IMR-90 (cell line): Measurements from ENCODE around the gene ORC2. TPM values are rescaled to one million over a fixed set of nuclear protein-coding genes. Genes with fewer than 3 reads are reported as not detected.

Source experiments
- ATAC-seq: fragments of 200-7000 bp; cut with Tn5 transposase; 2 replicates; pipeline ENCODE4 v1.9.1; 2020; ENCODE audit warnings: low read depth, mild to moderate bottlenecking, moderate library complexity
- BruUV-seq: library from RNA; stranded (reverse); fragments of 400-500 nt; replicated peaks from 2 replicates; lab custom pipeline; 2021; lab: Mats Ljungman, UMichigan
- CTCF ChIA-PET: fragments of 300-600 bp; formaldehyde crosslinking; extraction: SDS; loops from one replicate; lab custom pipeline; 2021; ENCODE audit warnings: antibody characterized with exemption; lab: Yijun Ruan, JAX
- POLR2A ChIA-PET: fragments of 300-600 bp; sonication (Branson Sonifier 250); formaldehyde crosslinking; loops from one replicate; lab custom pipeline; 2022; ENCODE audit warnings: antibody characterized with exemption; ENCODE audit not compliant: unreplicated experiment; lab: Charles Lee
- DNase-seq: peaks from one replicate; pipeline ENCODE4 v3.0.0; 2013
- H2AFZ ChIP-seq: replicated peaks from 2 replicates; pipeline ENCODE3; 2013; ENCODE audit warnings: low read length, mild to moderate bottlenecking; ENCODE audit not compliant: poor library complexity
- H2AK5ac ChIP-seq: 2 replicates; pipeline ENCODE4 v1.6.1; 2013; ENCODE audit warnings: low read depth, low read length, inconsistent platforms
- H2AK9ac ChIP-seq: replicated peaks from 2 replicates; pipeline ENCODE3; 2013; ENCODE audit warnings: mild to moderate bottlenecking, low read depth, low read length, moderate library complexity; ENCODE audit not compliant: poor library complexity
- H2BK120ac ChIP-seq: 2 replicates; pipeline ENCODE4 v1.6.1; 2013; ENCODE audit warnings: low read depth, low read length, inconsistent platforms
- H2BK15ac ChIP-seq: 3 replicates; pipeline ENCODE4 v1.6.1; 2013; ENCODE audit warnings: low read depth, low read length, inconsistent platforms
- H2BK20ac ChIP-seq: 2 replicates; pipeline ENCODE4 v1.6.1; 2013; ENCODE audit warnings: low read depth, mild to moderate bottlenecking, inconsistent platforms, low read length, moderate library complexity
- H2BK5ac ChIP-seq: 2 replicates; pipeline ENCODE4 v1.6.1; 2013; ENCODE audit warnings: mild to moderate bottlenecking, low read depth, low read length, inconsistent platforms; ENCODE audit not compliant: poor library complexity, severe bottlenecking
- H3K14ac ChIP-seq: replicated peaks from 2 replicates; pipeline ENCODE4 v1.6.1; 2013; ENCODE audit warnings: low read depth, low read length, inconsistent platforms
- H3K18ac ChIP-seq: 2 replicates; pipeline ENCODE4 v1.6.1; 2013; ENCODE audit warnings: low read depth, low read length, control low read depth
- H3K23ac ChIP-seq: 2 replicates; pipeline ENCODE4 v1.6.1; 2013; ENCODE audit warnings: low read depth, low read length, inconsistent platforms
- H3K27ac ChIP-seq: 2 replicates; pipeline ENCODE4 v1.5.1; 2013; ENCODE audit warnings: mild to moderate bottlenecking, control low read depth, low read length; ENCODE audit not compliant: insufficient read depth
- H3K27me3 ChIP-seq: 2 replicates; pipeline ENCODE4 v1.6.1; 2013; ENCODE audit warnings: low read length; ENCODE audit not compliant: control insufficient read depth, insufficient read depth
- H3K36me3 ChIP-seq: 2 replicates; pipeline ENCODE4 v1.6.1; 2013; ENCODE audit warnings: low read length, mixed read lengths; ENCODE audit not compliant: control insufficient read depth, insufficient read depth
- H3K4ac ChIP-seq: 2 replicates; pipeline ENCODE4 v1.6.1; 2013; ENCODE audit warnings: low read depth, low read length, inconsistent platforms
- H3K4me1 ChIP-seq: 2 replicates; pipeline ENCODE4 v1.6.1; 2013; ENCODE audit warnings: low read length, mixed read lengths; ENCODE audit not compliant: control insufficient read depth, insufficient read depth
- H3K4me2 ChIP-seq: 2 replicates; pipeline ENCODE4 v1.6.1; 2013; ENCODE audit warnings: low read depth, mild to moderate bottlenecking, control low read depth, low read length, moderate library complexity
- H3K4me3 ChIP-seq: 2 replicates; pipeline ENCODE4 v1.5.1; 2013; ENCODE audit warnings: low read depth, mild to moderate bottlenecking, control low read depth, low read length, moderate library complexity; ENCODE audit not compliant: insufficient read depth
- H3K56ac ChIP-seq: 2 replicates; pipeline ENCODE4 v1.6.1; 2013; ENCODE audit warnings: low read length, inconsistent platforms; ENCODE audit not compliant: insufficient read depth; ENCODE audit errors: extremely low read depth
- H3K79me1 ChIP-seq, 2 experiments: 2 replicates each; pipeline ENCODE4 v1.6.1; 2013; ENCODE audit warnings: low read length in 2 of 2, inconsistent platforms in 1 of 2, low read depth in 1 of 2
- H3K9ac ChIP-seq: 2 replicates; pipeline ENCODE4 v1.6.1; 2013; ENCODE audit warnings: low read depth, low read length, control low read depth
- H3K9me1 ChIP-seq: 2 replicates; pipeline ENCODE4 v1.6.1; 2013; ENCODE audit warnings: low read length, inconsistent platforms; ENCODE audit not compliant: insufficient read depth
- H3K9me3 ChIP-seq: 2 replicates; pipeline ENCODE4 v1.6.1; 2013; ENCODE audit warnings: low read length; ENCODE audit not compliant: control insufficient read depth, insufficient read depth
- H4K20me1 ChIP-seq: 2 replicates; pipeline ENCODE4 v1.6.1; 2013; ENCODE audit warnings: low read length, inconsistent platforms; ENCODE audit not compliant: insufficient read depth
- H4K5ac ChIP-seq: 2 replicates; pipeline ENCODE4 v1.6.1; 2013; ENCODE audit warnings: mild to moderate bottlenecking, low read depth, low read length, control low read depth
- H4K8ac ChIP-seq, 2 experiments: 2 replicates each; pipeline ENCODE4 v1.6.1; 2013; ENCODE audit warnings: low read depth in 2 of 2, low read length in 2 of 2, control low read depth in 1 of 2, inconsistent platforms in 1 of 2
- H4K91ac ChIP-seq: 2 replicates; pipeline ENCODE4 v1.6.1; 2013; ENCODE audit warnings: low read depth, low read length, inconsistent platforms; ENCODE audit not compliant: insufficient read depth
- BHLHE40 ChIP-seq: fragments of 150-350 bp; IDR thresholded peaks from 2 replicates; pipeline ENCODE4 v1.6.1; 2016; ENCODE audit warnings: mild to moderate bottlenecking, low read depth, low read length
- CHD1 ChIP-seq: IDR thresholded peaks from 2 replicates; pipeline ENCODE4 v1.6.1; 2012; ENCODE audit warnings: low read depth, low read length, improper control_type of control experiment
- CTCF ChIP-seq: conservative IDR thresholded peaks from 2 replicates; pipeline ENCODE4 v1.5.1; 2012; ENCODE audit warnings: mild to moderate bottlenecking, low read depth, low read length, improper control_type of control experiment
- MAFK ChIP-seq: IDR thresholded peaks from 2 replicates; pipeline ENCODE4 v1.6.1; 2012; ENCODE audit warnings: low read depth, low read length, improper control_type of control experiment
- MAZ ChIP-seq: IDR thresholded peaks from 2 replicates; pipeline ENCODE4 v1.6.1; 2012; ENCODE audit warnings: low read depth, mild to moderate bottlenecking, low read length, improper control_type of control experiment, moderate library complexity, borderline replicate concordance
- NFE2L2 ChIP-seq: fragments of 150-350 bp; IDR thresholded peaks from 2 replicates; pipeline ENCODE4 v1.6.1; 2016; ENCODE audit warnings: low read depth, mild to moderate bottlenecking, low read length
- POLR2A ChIP-seq: IDR thresholded peaks from 2 replicates; pipeline ENCODE4 v1.6.1; 2012; ENCODE audit warnings: mild to moderate bottlenecking, low read depth, low read length
- RCOR1 ChIP-seq: IDR thresholded peaks from 2 replicates; pipeline ENCODE4 v1.6.1; 2012; ENCODE audit warnings: mild to moderate bottlenecking, low read length, improper control_type of control experiment; ENCODE audit not compliant: insufficient replicate concordance
- RFX5 ChIP-seq: IDR thresholded peaks from 2 replicates; pipeline ENCODE4 v1.8.0; 2012; ENCODE audit warnings: low read depth, mild to moderate bottlenecking, low read length, moderate library complexity
- SMC3 ChIP-seq: fragments of 150-350 bp; IDR thresholded peaks from 2 replicates; pipeline ENCODE4 v1.6.1; 2016; ENCODE audit warnings: low read depth, mild to moderate bottlenecking, antibody characterized with exemption, low read length, moderate library complexity
- USF2 ChIP-seq: fragments of 150-350 bp; IDR thresholded peaks from 2 replicates; pipeline ENCODE4 v1.6.1; 2017; ENCODE audit warnings: mild to moderate bottlenecking, antibody characterized with exemption, low read length, low read depth
- WGBS, 2 experiments: methylation state at CpG; one replicate each; pipeline versions ENCODE4 v1.1.5 to v1.1.7; 2013; ENCODE audit warnings: missing lambda C conversion rate in 2 of 2; ENCODE audit not compliant: insufficient read length in 1 of 2; ENCODE audit errors: extremely low coverage in 2 of 2; 5-methylcytosine and 5-hydroxymethylcytosine counted together
- dilution Hi-C: fragments of 300-500 bp; cut with HindIII; formaldehyde crosslinking; loops from one replicate; pipeline ENCODE4 v1.14.3; 2018; ENCODE audit warnings: low sequenced_read_pairs; ENCODE audit not compliant: unreplicated experiment
- in situ Hi-C: fragments of 300-500 bp; cut with MboI; formaldehyde crosslinking; loops from 3 replicates; pipeline ENCODE4 v1.14.3; 2019; ENCODE audit warnings: low sequenced_read_pairs, inconsistent platforms, mixed read lengths
- intact Hi-C: fragments of 100-400 bp; cut with micrococcal nuclease; formaldehyde crosslinking; loops from 2 replicates; pipeline ENCODE4 v1.10.0; 2022
- polyA plus RNA-seq, 3 experiments: library from polyadenylated mRNA; depleted of rRNA; stranded (reverse); fragments of >200 nt; gene quantifications; 2 replicates each; pipeline ENCODE4 v1.2.3, GENCODE V29; 2012; ENCODE audit warnings: low replicate concordance in 1 of 3
- total RNA-seq: library from RNA; depleted of rRNA; stranded (reverse); fragments of >200 nt; gene quantifications from 2 replicates; pipeline ENCODE4 v1.2.3, GENCODE V29; 2012
- TF ChIP-seq, protein P1 (sequence below): fragments of 150-350 bp; IDR thresholded peaks from 2 replicates; pipeline ENCODE4 v1.6.1; 2016; ENCODE audit warnings: low read depth, mild to moderate bottlenecking, low read length, moderate library complexity, borderline replicate concordance

Gene ORC2
- total and polyA plus RNA-seq, 2 of the 4 experiments (the other 2 are of a cell fraction): 4.4 to 10.0 TPM

DNA sequence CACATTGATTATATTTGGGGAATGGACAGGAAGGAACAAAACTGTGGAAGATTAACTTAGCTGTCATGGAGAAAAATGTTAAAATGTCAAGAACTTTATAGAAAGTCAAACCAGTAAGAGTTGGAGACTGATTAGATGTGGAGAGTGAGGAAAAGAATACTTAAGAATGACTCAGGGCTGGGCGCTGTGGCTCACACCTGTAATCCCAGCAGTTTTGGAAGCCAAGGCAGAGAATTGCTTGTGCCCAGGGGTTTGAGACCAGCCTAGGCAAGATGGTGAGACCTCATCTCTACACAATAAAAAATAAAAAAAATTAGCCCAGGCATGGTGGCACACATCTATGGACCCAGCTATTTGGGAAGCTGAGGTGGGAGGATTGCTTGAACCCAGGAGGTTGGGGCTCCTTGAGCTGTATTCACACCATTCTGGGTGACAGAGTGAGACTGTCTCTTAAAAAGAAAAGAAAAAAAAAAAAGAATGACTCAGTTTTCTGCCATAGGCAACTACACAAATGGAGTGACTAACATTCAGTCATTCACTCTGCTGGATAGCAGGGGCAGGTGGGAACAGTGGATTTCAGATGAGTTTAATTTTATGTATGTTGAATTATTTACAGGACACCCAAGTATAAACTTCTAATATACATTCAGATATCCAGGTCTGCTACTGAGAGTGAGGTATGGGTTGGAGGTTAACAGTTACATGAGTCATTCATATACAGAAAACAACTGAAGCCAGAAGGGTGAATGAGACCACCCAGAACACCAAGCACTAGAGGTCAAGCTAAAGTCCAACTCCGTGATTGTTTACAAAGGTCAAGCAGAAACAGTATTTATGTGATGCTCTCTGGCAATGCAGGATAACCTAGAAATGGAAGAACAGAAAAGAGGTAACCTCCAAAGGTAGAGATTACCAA is 33.9 kb downstream of the ORC2 start (continued):
- TF ChIP-seq, protein P1, sequence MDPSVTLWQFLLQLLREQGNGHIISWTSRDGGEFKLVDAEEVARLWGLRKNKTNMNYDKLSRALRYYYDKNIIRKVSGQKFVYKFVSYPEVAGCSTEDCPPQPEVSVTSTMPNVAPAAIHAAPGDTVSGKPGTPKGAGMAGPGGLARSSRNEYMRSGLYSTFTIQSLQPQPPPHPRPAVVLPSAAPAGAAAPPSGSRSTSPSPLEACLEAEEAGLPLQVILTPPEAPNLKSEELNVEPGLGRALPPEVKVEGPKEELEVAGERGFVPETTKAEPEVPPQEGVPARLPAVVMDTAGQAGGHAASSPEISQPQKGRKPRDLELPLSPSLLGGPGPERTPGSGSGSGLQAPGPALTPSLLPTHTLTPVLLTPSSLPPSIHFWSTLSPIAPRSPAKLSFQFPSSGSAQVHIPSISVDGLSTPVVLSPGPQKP: no peak

- Histone ChIP-seq H2BK120ac (no peak overlapping the region), H3K4ac (no peak overlapping the region), H2AFZ (no peak overlapping the region), H3K23ac (no peak overlapping the region), H2BK15ac (no peak overlapping the region), H3K9me1 (no peaks in the 10 kb centered on the region), H3K9me3 (no peaks in the 10 kb centered on the region), H2BK5ac (no peak overlapping the region), H2AK5ac (no peak overlapping the region), H4K8ac (no peak overlapping the region), H3K36me3 (peaks cover 18% of the 10 kb centered on the region), H4K20me1 (no peaks in the 10 kb centered on the region), H3K27ac (no peak overlapping the region), H3K27me3 (no peaks in the 10 kb centered on the region), H3K4me2 (no peak overlapping the region), H3K79me1 (no peaks in the 10 kb centered on the region; a peak in 1 of 4 replicates), H3K9ac (no peak overlapping the region), H3K4me1 (no peaks in the 10 kb centered on the region), H4K91ac (no peak overlapping the region), H2AK9ac (no peak overlapping the region), H2BK20ac (no peak overlapping the region), H3K56ac (no peak overlapping the region), H3K14ac (no peak overlapping the region), H4K5ac (no peak overlapping the region), H3K4me3 (no peak overlapping the region), H3K18ac (no peak overlapping the region)
- CTCF ChIA-PET: no interaction called here
- DNase-seq (no peak), ATAC-seq (no peak)
- TF ChIP-seq MAFK: no peak
- TF ChIP-seq SMC3: no peak
- no peak for TF ChIP-seq MAZ
- no peak for TF ChIP-seq CHD1
- no peak for TF ChIP-seq BHLHE40
- TF ChIP-seq RCOR1: no peak
- no peak for TF ChIP-seq POLR2A
- TF ChIP-seq CTCF: no peak
- TF ChIP-seq NFE2L2: no peak
- TF ChIP-seq USF2: no peak
- TF ChIP-seq RFX5: no peak
- WGBS, 2 experiments: no CpG with 5 or more reads among the region's 6 CpGs
- POLR2A ChIA-PET: no interaction called here
- dilution Hi-C loops: no loop called here
- no TSS peak for BruUV-seq
- in situ Hi-C loops: no loop called here
- intact Hi-C loops: no loop called here
Observed at GRCh38 chr2:200922439-200922838, 41.0 kb downstream of the ORC2 start.
